OCI-LY1 (cell line): Measurements from ENCODE around the gene CD1E.

ENCODE experiments used
- H2AFZ ChIP-seq: fragments of 200-600 bp; sonication (generic), shearing (Covaris generic); 2 replicates; pipeline ENCODE4 v1.6.0; 2014; ENCODE audit warnings: antibody characterized with exemption, mild to moderate bottlenecking, low read length
- H3F3A ChIP-seq: fragments of 200-600 bp; sonication (generic), shearing (Covaris generic); 2 replicates; pipeline ENCODE4 v1.6.0; 2014; ENCODE audit warnings: mild to moderate bottlenecking, antibody characterized with exemption, low read length, moderate library complexity; ENCODE audit not compliant: insufficient read depth
- H3K27ac ChIP-seq: fragments of 200-600 bp; sonication (generic); 2 replicates; pipeline ENCODE4 v1.5.1; 2014; ENCODE audit warnings: low read length, mixed run types, mild to moderate bottlenecking, low read depth; ENCODE audit not compliant: poor library complexity, severe bottlenecking
- H3K27me3 ChIP-seq: fragments of 200-600 bp; sonication (generic); 2 replicates; pipeline ENCODE4 v1.6.0; 2014; ENCODE audit warnings: antibody characterized with exemption, mild to moderate bottlenecking, low read length, moderate library complexity; ENCODE audit not compliant: insufficient read depth
- H3K36me3 ChIP-seq: fragments of 200-600 bp; sonication (generic); 2 replicates; pipeline ENCODE4 v1.6.1; 2014; ENCODE audit warnings: mild to moderate bottlenecking, antibody characterized with exemption, low read length, moderate library complexity, mixed read lengths; ENCODE audit not compliant: insufficient read depth
- H3K4me1 ChIP-seq: fragments of 200-600 bp; sonication (generic); 2 replicates; pipeline ENCODE4 v1.5.1; 2014; ENCODE audit warnings: mild to moderate bottlenecking, low read length, moderate library complexity; ENCODE audit not compliant: insufficient read depth, severe bottlenecking
- H3K4me2 ChIP-seq: fragments of 200-600 bp; sonication (generic), shearing (Covaris generic); 2 replicates; pipeline ENCODE4 v1.6.1; 2014; ENCODE audit warnings: low read length
- H3K4me3 ChIP-seq: fragments of 200-600 bp; sonication (generic); 2 replicates; pipeline ENCODE4 v1.5.1; 2014; ENCODE audit warnings: low read length, low read depth, mild to moderate bottlenecking, mixed read lengths; ENCODE audit not compliant: poor library complexity, severe bottlenecking
- H3K79me2 ChIP-seq: fragments of 200-600 bp; shearing (Covaris generic); 2 replicates; pipeline ENCODE4 v1.6.1; 2016; ENCODE audit warnings: mixed run types, low read length, mixed read lengths; ENCODE audit not compliant: insufficient read depth
- H3K9ac ChIP-seq: fragments of 200-600 bp; sonication (generic), shearing (Covaris generic); 2 replicates; pipeline ENCODE4 v1.6.1; 2014; ENCODE audit warnings: mild to moderate bottlenecking, low read length, mixed read lengths
- H3K9me2 ChIP-seq: fragments of 200-600 bp; sonication (generic), shearing (Covaris generic); 2 replicates; pipeline ENCODE4 v1.6.1; 2014; ENCODE audit warnings: low read depth, mild to moderate bottlenecking, low read length, mixed read lengths
- H3K9me3 ChIP-seq: fragments of 200-600 bp; shearing (Covaris generic); 2 replicates; pipeline ENCODE4 v1.6.1; 2014; ENCODE audit warnings: low read length, mixed read lengths
- H4K20me1 ChIP-seq: fragments of 200-600 bp; sonication (generic), shearing (Covaris generic); 2 replicates; pipeline ENCODE4 v1.6.0; 2016; ENCODE audit warnings: mild to moderate bottlenecking, low read length; ENCODE audit not compliant: insufficient read depth
- EZH2 ChIP-seq: fragments of 200-600 bp; sonication (generic), shearing (Covaris generic); IDR thresholded peaks from 2 replicates; pipeline ENCODE4 v1.8.0; 2017; ENCODE audit warnings: borderline replicate concordance, mixed run types, mild to moderate bottlenecking, antibody characterized with exemption, low read length, moderate library complexity, mixed read lengths
- TF ChIP-seq, protein P1 (sequence below): fragments of 200-600 bp; sonication (generic), shearing (Covaris generic); IDR thresholded peaks from 2 replicates; pipeline ENCODE4 v1.5.1; 2017; ENCODE audit warnings: mild to moderate bottlenecking, antibody characterized with exemption, low read length, moderate library complexity, mixed read lengths

The CD1E gene

DNA sequence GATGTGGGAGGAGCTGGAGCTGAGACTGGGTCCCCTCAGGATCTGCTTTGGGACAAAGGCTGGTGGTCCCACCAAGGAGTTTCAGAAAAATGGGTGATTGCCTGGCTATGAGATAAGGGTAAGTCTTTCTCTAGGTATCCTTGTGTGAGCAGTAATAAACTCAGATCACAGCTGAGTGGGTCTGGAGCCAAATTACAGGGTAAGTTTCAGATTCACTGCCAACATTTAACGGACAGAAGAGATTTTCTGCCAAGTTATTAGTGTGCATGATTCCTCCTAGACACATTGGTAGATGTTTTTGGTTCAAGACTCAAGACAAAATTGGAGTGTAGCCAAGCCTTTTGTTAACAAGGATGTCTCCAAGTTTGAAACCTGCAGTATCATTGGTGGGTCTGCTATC, 29.8 kb upstream of the CD1E start:
- no peaks in the 10 kb centered on the region for H3K9me3 ChIP-seq
- no peak for TF ChIP-seq EZH2
- TF ChIP-seq, protein P1, sequence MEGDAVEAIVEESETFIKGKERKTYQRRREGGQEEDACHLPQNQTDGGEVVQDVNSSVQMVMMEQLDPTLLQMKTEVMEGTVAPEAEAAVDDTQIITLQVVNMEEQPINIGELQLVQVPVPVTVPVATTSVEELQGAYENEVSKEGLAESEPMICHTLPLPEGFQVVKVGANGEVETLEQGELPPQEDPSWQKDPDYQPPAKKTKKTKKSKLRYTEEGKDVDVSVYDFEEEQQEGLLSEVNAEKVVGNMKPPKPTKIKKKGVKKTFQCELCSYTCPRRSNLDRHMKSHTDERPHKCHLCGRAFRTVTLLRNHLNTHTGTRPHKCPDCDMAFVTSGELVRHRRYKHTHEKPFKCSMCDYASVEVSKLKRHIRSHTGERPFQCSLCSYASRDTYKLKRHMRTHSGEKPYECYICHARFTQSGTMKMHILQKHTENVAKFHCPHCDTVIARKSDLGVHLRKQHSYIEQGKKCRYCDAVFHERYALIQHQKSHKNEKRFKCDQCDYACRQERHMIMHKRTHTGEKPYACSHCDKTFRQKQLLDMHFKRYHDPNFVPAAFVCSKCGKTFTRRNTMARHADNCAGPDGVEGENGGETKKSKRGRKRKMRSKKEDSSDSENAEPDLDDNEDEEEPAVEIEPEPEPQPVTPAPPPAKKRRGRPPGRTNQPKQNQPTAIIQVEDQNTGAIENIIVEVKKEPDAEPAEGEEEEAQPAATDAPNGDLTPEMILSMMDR = no peak
- no peaks in the 10 kb centered on the region for H3K36me3 ChIP-seq
- no peaks in the 10 kb centered on the region for H4K20me1 ChIP-seq
- H2AFZ ChIP-seq = no peak overlapping the region
- H3F3A ChIP-seq = no peaks in the 10 kb centered on the region
- H3K9me2 ChIP-seq = no peaks in the 10 kb centered on the region
- H3K4me2 ChIP-seq = no peak overlapping the region
- no peak overlapping the region for H3K4me3 ChIP-seq
- no peak overlapping the region for H3K9ac ChIP-seq
- no peaks in the 10 kb centered on the region for H3K4me1 ChIP-seq
- no peaks in the 10 kb centered on the region for H3K79me2 ChIP-seq
- no peaks in the 10 kb centered on the region for H3K27me3 ChIP-seq
- no peak overlapping the region for H3K27ac ChIP-seq

DNA sequence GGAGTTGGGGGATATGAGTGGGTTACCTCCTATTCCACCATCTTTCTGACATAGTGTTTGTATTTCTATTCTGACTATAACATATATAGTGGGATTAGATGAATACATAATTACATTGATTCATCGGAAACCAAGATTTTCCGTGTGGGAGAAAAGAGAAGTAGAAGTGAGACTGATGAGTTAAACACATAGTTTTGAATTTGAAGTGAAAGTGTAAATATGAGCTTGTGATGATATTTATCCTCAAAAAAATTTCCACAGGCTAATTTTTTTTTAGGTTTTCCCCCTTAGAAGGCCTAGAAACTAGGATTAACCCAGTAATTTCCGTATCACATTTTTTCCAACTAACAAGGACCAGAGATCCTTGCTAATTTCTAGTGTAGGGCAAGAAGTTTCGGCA, 29.3 kb upstream of the CD1E start:
- Histone ChIP-seq H3K4me3 (no peak overlapping the region), H3K27ac (no peak overlapping the region), H3K9me3 (no peaks in the 10 kb centered on the region), H3K36me3 (no peaks in the 10 kb centered on the region), H2AFZ (no peak overlapping the region), H3K79me2 (no peaks in the 10 kb centered on the region), H3K4me2 (no peak overlapping the region), H4K20me1 (no peaks in the 10 kb centered on the region), H3K9me2 (no peaks in the 10 kb centered on the region), H3K9ac (no peak overlapping the region), H3K4me1 (no peaks in the 10 kb centered on the region), H3F3A (no peaks in the 10 kb centered on the region), H3K27me3 (no peaks in the 10 kb centered on the region)
- TF ChIP-seq, protein P1 = no peak
- TF ChIP-seq EZH2 = no peak

DNA sequence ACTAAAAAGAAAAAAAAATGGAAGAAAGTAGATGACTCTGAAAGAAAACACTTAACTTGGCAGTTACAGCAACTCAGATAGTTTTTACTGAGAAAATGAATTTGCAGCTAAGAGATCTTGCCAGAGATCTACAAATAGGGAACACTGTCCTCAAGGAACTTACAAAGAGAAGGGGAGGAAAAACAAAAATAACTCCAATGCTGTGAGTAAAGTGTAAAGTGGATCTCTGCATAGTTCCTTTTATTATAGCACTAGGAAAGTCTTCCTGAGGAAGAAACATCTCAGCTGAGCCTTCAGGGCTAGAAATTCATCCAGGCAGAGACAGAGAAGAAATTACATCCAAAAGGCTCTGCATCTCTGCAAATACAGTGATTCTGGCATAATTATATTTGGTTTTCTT, 26.2 kb upstream of the CD1E start:
- no peak overlapping the region for H2AFZ ChIP-seq
- H3K9me3 ChIP-seq = no peaks in the 10 kb centered on the region
- no peaks in the 10 kb centered on the region for H3K9me2 ChIP-seq
- no peak for TF ChIP-seq EZH2
- TF ChIP-seq, protein P1 = no peak
- H3K4me2 ChIP-seq = no peak overlapping the region
- no peaks in the 10 kb centered on the region for H3K36me3 ChIP-seq
- H3K27ac ChIP-seq = no peak overlapping the region
- no peaks in the 10 kb centered on the region for H3K4me1 ChIP-seq
- H3F3A ChIP-seq = no peaks in the 10 kb centered on the region
- no peak overlapping the region for H3K4me3 ChIP-seq
- no peaks in the 10 kb centered on the region for H4K20me1 ChIP-seq
- no peak overlapping the region for H3K9ac ChIP-seq
- H3K79me2 ChIP-seq = no peaks in the 10 kb centered on the region
- no peaks in the 10 kb centered on the region for H3K27me3 ChIP-seq
